GM19099 (cell line): ENCODE results near the gene KRTAP21-1.
"Not testable (repeated sequence)": the region's sequence is repeated elsewhere in the genome, so short reads cannot be mapped to it uniquely, and the experiment has no call there.

Source experiments
- POLR2A ChIP-seq: IDR thresholded peaks from 3 replicates; pipeline ENCODE4 v1.6.1; 2011; ENCODE audit warnings: low read depth; ENCODE audit not compliant: insufficient read length; ENCODE audit errors: extremely low read depth

KRTAP21-1 gene

DNA sequence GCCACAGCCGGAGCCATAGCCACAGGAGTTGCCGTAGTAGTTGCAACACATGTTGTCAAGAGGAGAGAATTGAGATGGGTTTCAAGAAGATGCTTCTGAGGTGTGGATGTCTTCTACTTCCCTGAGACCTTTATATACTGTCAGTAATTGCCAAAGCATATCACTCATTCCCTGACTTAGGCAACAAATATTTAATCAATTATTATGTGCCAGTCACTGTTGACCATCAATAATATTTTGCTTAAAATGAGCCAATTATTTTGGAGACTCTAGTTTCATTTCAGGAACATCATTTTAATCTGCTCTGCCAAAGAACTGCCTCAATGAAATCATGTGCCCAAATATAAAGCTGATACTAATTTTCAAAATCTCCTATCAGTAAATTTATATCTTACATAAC is at the start of gene KRTAP21-1:
TSS of gene KRTAP21-1 (minus strand) at position 101 of the 400 bp plus-strand sequence. CDS start at position 51, 50 bp downstream.
- TF ChIP-seq POLR2A: not testable (repeated sequence)

DNA sequence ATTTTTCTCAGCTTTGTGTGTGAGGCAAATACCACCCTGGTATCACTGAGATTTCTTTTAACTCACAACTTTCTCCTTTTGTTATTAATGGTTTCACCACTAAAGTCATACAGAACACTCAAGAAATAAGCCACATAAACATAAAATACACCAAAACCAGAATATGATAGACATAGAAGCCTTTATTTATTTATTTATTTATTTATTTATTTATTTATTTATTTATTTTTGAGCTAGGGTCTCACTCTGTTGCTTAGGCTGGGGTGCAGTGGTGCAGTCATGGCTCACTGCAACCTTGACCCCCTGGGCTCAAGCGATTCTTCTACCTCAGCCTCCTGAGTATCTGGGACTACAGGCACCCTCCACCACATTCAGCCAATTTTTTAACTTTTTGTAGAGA is 45.4 kb upstream of the KRTAP21-1 start:
- no peak for TF ChIP-seq POLR2A

DNA sequence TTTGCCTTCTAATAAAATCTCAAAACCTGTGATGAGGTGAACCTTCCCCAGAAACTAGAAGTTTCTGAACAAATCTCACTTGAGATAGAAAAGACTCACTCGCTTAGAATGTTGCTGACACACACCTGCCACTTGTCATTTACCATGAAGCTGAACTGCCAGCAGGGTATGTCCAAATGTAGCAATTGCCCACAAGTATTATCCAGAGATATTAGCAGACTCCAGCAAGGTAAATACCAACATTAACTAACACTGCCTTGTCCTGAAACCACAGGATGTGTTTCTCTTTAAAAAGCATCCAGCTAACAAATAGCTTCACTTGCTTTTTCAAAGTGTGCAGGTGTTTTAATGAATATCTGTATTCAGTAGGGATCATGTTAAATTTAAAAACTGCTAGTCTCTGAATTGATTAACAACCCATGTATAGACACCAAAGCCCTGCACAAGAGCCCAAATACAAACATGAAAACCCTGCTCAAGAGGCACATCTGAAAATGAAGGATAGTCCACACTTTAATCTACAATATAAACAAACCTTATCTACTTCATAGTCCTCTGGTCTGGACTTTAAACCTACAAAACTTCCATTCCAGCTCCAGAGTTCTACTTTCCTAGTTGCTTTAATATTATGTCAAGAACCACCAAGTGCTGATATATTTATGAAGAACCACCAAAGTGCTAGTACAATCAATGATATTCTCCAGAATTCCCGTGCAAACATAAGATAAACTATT is 38.5 kb upstream of the KRTAP21-1 start:
- TF ChIP-seq POLR2A: no peak

DNA sequence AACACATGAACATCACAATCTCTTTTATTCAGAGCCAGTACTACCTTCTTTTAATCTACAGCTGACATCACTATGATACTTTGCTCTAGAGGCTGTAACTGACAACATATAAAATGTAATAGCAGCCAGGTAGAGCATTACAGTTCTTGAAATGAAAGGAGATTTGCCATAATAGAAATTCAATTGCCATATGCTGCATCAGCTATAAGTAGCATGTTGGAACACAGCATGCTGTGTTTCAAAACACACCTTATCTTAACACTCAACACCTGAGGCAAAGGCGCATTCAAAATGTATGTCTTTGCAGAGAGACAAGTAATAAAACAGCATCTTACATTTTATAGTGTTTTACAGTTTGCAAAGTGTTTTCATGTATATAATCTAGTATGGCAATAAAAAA is 24.0 kb upstream of the KRTAP21-1 start:
- no peak for TF ChIP-seq POLR2A

DNA sequence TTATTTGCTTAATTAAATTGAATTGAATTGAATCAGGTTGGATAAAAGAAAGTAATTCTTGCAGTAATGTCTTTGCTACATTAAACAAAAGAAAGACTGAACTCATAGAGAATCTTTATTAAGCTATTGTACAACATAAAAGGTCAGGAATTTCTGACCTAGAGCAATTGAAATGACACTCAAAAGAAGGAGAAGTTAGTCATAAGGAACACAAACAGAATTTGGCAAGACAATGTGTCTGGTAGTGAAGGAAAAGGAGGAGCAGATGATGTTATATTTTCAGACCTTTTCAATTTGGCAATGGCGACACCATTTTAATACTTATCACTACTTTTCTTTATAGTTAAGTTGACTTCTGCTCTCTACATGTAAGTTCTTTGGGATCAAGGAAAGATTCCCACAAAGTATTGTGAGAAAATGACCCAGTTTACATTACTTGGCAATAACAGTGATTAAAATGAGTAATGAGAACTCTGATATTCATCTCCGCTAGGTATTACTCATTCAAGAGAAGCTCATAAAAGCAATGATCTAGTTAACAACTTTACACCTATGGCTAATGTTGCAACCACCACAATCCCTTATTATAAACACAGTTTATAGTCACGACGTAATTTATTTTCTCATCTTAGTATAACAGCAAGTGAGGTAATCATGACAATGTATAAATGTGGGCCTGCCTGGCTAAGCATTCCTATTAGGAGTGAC is 14.7 kb upstream of the KRTAP21-1 start:
- no peak for TF ChIP-seq POLR2A

DNA sequence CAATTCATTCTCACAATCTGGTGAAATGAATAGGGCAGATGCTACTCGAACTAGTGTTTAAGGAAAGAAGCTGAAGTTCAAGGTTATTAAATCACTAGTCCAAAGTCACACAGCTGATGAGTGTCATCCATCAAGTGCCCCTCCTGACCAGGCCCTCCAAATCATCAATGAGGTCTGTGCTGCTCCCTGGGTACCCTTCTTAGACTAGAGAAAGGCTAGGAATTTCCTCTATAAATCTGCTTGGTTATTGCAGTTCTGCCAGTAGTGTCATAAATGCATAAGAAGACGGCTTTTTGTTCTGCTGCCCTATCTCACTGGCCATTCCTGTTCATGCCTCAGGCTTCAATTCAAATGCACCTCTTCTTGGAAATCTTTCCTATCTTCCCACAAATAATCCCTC is 5.5 kb upstream of the KRTAP21-1 start:
- no peak for TF ChIP-seq POLR2A

DNA sequence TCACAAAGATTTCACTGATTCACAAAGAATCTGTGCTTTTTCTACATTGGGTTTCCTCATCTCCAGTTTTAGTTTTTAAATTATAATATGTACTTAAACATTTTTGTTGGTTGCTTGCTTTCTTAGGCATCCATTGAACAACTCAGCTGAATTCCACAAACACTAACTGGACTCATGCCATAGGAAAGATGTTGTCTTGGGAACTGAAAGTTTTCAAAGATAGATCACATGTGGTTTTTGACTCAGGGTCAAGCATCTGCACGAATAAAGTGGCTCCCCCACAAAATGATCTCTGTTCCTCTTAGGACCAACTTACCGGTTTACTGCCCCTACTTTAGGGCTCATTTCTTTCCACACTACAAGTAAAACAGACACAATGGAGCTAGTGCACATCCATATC is 3.1 kb upstream of the KRTAP21-1 start:
- TF ChIP-seq POLR2A: no peak

DNA sequence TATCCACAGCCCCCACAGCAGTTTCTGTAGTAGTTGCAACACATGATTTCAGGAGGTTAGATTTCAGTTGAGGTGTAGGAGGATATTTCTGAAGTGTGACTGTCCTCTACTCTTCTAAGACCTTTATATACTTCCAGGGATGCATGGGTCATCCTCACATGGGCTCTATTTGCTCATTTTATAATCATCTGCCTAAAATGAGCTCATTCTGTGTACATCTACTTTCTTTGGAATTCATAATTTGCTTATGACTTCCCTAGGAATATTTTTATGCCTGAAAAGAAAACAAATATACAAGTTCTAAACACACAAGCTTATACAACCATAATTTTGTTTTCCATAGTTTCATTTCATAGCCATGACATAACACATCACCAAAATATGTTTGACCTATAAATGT is 8.1 kb downstream of the KRTAP21-1 start, which contains the start of gene KRTAP21-2:
TSS of gene KRTAP21-2 (minus strand) at position 101 of the 400 bp plus-strand sequence. CDS start at position 44, 57 bp downstream.
- no peak for TF ChIP-seq POLR2A

DNA sequence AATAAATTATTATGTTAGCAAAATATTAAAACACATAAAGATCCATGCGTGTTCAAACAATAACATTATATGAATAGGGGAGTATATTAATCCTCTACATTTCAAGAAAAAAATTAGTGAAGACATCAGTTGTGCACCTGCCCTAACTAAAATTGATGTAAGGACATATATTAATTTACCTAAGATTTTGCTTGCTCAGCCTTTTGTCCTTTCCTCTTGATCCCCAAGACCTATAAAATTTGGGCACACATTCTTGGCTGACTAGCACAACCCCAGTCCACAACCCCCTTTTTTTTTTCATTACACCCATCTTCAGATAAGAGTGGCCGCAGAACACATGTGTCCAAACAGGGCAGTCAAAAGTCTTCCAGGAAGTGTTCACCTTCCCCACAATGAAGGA is 14.8 kb downstream of the KRTAP21-1 start:
- no peak for TF ChIP-seq POLR2A

DNA sequence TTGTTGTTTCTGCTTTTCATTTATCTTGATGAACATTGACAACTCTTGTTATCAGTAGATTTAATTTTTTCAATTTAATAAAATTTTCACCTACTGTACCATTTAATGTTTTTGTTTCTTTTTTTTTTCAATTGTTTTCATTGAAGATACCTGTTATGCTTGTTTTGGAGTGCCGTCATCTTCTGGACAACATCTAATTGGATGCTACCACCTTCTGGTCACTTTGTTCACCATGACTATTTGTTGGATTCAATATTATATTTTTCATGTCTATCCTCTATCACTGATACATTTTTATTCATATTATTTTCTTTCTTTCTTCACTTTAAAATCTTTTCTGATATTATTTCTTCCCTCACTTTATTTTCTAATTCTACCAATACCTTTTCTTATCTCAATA is 22.2 kb downstream of the KRTAP21-1 start:
- no peak for TF ChIP-seq POLR2A

DNA sequence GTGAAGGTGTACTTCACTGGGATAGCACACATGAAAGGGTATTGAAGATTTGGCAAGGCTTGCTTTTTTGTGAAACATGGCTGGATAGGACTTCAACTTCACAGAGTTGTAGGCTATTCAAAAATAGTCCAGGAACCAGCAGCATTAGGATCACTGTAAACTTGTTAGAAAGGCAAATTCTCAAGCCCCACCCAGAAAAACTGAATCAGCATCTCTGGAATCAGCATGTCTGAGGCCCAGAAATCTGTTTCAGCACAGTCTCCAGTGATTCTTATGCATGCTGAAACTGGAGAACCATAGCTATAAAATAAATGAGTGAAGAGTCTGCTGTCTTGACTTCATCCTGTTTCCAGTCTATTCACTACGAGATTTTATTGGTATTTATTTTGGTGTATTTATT is 28.5 kb downstream of the KRTAP21-1 start:
- no peak for TF ChIP-seq POLR2A

DNA sequence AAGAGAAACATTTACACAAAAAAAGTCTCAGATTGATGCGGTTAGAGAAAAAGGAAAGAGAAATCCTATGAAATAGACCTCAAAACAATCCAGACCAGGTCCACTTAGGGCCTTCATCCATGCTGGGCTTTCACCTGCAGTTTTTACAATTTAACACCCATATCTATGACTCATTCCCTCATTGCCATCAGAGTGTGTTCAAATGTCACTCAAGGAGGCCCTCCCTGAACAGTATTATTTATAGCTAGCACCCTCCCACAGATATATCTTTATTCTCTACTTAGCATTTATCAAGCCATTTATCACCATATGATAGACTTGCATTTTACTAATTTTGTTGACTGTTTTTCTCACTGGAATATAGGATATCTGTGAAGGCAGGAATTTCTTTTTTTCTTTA is 35.8 kb downstream of the KRTAP21-1 start:
- TF ChIP-seq POLR2A: no peak

DNA sequence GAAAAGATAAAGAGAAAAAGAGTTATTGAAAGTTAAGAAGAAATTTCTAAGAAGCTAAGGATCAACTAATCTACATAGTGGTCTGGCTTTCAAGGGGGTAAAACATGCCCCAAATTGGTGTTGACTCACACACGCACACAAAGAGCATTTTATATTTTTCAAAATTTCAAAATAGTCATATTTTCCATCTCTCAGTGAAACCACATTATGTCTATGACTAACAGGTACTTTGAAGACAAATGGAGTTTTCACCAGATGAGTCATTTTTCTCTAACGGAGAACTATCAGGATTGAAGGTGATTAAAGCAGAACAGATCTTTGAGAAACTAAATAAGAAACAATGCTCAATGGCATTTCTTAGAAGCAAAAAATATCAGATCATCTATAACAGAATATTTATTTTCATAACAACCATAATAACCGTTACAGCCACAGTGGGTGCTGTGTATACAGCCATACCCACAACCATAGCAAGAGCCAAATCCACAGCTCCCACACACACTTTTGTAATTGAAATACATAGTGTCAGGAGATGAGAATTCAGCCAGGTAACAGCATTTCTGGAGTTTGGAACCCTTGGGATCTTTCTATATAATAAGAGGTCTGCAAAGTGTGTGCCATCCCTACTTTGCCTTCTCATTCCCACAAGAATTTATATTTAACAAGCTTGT is 36.9 kb downstream of the KRTAP21-1 start, which contains the start of gene KRTAP21-3:
TSS of gene KRTAP21-3 (minus strand) at position 539 of the 671 bp plus-strand sequence. CDS start at position 521, 18 bp downstream.
- no peak for TF ChIP-seq POLR2A

DNA sequence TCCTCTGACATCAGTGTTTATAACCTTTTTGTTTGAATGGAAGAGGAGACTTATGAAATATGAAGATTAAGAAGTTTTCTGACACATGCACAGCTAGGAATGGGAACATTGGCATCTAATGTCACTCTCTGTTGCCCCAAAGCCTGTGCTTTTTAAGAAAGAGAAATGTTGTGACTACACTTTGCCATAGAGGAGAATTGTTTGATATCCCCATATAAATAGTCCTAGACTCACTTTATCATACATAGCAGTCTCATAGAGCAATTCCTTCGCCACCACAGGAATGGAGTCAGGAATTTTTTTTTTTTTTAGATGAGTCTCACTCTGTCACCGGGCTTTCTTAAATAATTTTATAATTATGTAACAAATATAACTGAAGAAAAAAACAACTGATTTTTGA is 38.1 kb downstream of the KRTAP21-1 start:
- TF ChIP-seq POLR2A: no peak

DNA sequence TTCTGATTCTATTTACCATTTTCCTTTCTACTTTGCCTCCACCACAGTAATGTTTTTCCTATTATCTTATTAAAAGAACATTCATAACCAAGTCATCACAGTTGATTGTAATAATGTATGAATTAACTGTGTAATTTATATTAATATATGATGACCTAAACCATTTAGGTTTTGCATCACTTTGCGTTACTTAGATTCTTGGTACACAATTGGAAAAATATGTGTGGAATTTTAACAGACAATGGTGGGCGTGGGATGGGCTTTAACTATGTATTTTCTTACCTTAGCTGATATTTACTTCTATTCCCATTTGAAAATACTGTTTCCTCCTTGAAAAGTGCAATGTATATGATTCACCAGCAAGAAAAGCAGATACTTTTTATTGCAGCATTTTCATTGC is 40.3 kb downstream of the KRTAP21-1 start:
- no peak for TF ChIP-seq POLR2A
